Mammary epithelial cell (primary cell): ENCODE data around the gene BCCIP.

Experiments
- CTCF ChIP-seq, 2 donors: IDR thresholded peaks in 1 of 2; conservative IDR thresholded peaks in 1 of 2; 2 replicates each; pipeline ENCODE4 v1.5.1; 2011 to 2012; ENCODE audit warnings: inconsistent platforms in 2 of 2, low read length in 2 of 2, mild to moderate bottlenecking in 2 of 2, control low read depth in 1 of 2, low read depth in 1 of 2; ENCODE audit not compliant: insufficient read depth in 1 of 2; ENCODE audit errors: extremely low read depth in 1 of 2
- EZH2 ChIP-seq: IDR thresholded peaks from 2 replicates; pipeline ENCODE4 v1.6.1; 2012; ENCODE audit warnings: low read length, inconsistent platforms, borderline replicate concordance

GRCh38 chr10:125816548-125816947 lies 6.8 kb upstream of the BCCIP start:
- TF ChIP-seq CTCF (conservative IDR thresholded peaks at IDR 0.05 in 1 of 2, IDR thresholded peaks at IDR 0.05 in 1 of 2; ENCODE audit: extremely low read depth in 1 of 2, insufficient read depth in 1 of 2, low read depth in 1 of 2, low read length in 2 of 2) (no peak), EZH2 (no peak)
